ENCODE results near the gene CAMTA1. TPM values are rescaled to one million over a fixed set of nuclear protein-coding genes. Genes with fewer than 3 reads are reported as not detected.

CAMTA1 gene
- total and polyA plus RNA-seq, 4 donors: 90.5 to 236 (median 195) TPM

GRCh38 chr1:7474786-7475502 is 689.7 kb downstream of the CAMTA1 start:
- DNase-seq (ENCODE audit: low read depth in 4 of 6, low spot score in 6 of 6): no peak
- Histone ChIP-seq H3K27ac (ENCODE audit: low read depth, low read length) (no peak overlapping the region), H3K4me1 (ENCODE audit: control insufficient read depth, insufficient read depth, low read length) (peaks cover 71% of the 10 kb centered on the region), H3K36me3 (ENCODE audit: control insufficient read depth, insufficient read depth, low read length) (peaks cover 19% of the 10 kb centered on the region), H3K27me3 (ENCODE audit: control insufficient read depth, insufficient read depth, low read length) (no peaks in the 10 kb centered on the region), H3K4me3 (ENCODE audit: low read depth, low read length) (no peak overlapping the region), H3K9me3 (ENCODE audit: control insufficient read depth, insufficient read depth, low read length) (no peaks in the 10 kb centered on the region)
- WGBS (ENCODE audit: insufficient coverage): 87% methylated on average over 12 of the region's 13 CpGs

GRCh38 chr1:7475691-7476090 is 690.4 kb downstream of the CAMTA1 start:
- WGBS (ENCODE audit: insufficient coverage): 93% methylated on average over 5 of the region's 5 CpGs
- Histone ChIP-seq H3K27me3 (ENCODE audit: control insufficient read depth, insufficient read depth, low read length) (no peaks in the 10 kb centered on the region), H3K4me1 (ENCODE audit: control insufficient read depth, insufficient read depth, low read length) (peaks cover 63% of the 10 kb centered on the region)

GRCh38 chr1:7476402-7476801 is 691.1 kb downstream of the CAMTA1 start:
- Histone ChIP-seq H3K27ac (ENCODE audit: low read depth, low read length) (peak overlapping the region; percentile 0), H3K27me3 (ENCODE audit: control insufficient read depth, insufficient read depth, low read length) (no peaks in the 10 kb centered on the region), H3K9me3 (ENCODE audit: control insufficient read depth, insufficient read depth, low read length) (no peaks in the 10 kb centered on the region), H3K4me1 (ENCODE audit: control insufficient read depth, insufficient read depth, low read length) (peaks cover 56% of the 10 kb centered on the region), H3K4me3 (ENCODE audit: low read depth, low read length) (no peak overlapping the region), H3K36me3 (ENCODE audit: control insufficient read depth, insufficient read depth, low read length) (peaks cover 17% of the 10 kb centered on the region)
- DNase-seq (ENCODE audit: low read depth in 4 of 6, low spot score in 6 of 6): no peak
- 100% methylated on average over 1 of the region's 2 CpGs for WGBS (ENCODE audit: insufficient coverage)

More at GRCh38 chr1:7475691-7476090, 690.4 kb downstream of the CAMTA1 start:
- H3K9me3 ChIP-seq (ENCODE audit: control insufficient read depth, insufficient read depth, low read length): no peaks in the 10 kb centered on the region
- no peak for DNase-seq (ENCODE audit: low read depth in 4 of 6, low spot score in 6 of 6)
- no peak overlapping the region for H3K4me3 ChIP-seq (ENCODE audit: low read depth, low read length)
- H3K27ac ChIP-seq (ENCODE audit: low read depth, low read length): no peak overlapping the region
- H3K36me3 ChIP-seq (ENCODE audit: control insufficient read depth, insufficient read depth, low read length): peaks cover 19% of the 10 kb centered on the region

GRCh38 chr1:7476861-7477547 is 691.8 kb downstream of the CAMTA1 start:
- Histone ChIP-seq H3K4me3 (ENCODE audit: low read depth, low read length) (no peak overlapping the region), H3K4me1 (ENCODE audit: control insufficient read depth, insufficient read depth, low read length) (peaks cover 50% of the 10 kb centered on the region), H3K36me3 (ENCODE audit: control insufficient read depth, insufficient read depth, low read length) (peaks cover 17% of the 10 kb centered on the region), H3K9me3 (ENCODE audit: control insufficient read depth, insufficient read depth, low read length) (no peaks in the 10 kb centered on the region), H3K27me3 (ENCODE audit: control insufficient read depth, insufficient read depth, low read length) (no peaks in the 10 kb centered on the region), H3K27ac (ENCODE audit: low read depth, low read length) (peak overlapping the region; percentile 42)
- 57% methylated on average over 15 of the region's 17 CpGs for WGBS (ENCODE audit: insufficient coverage)
- DNase-seq (ENCODE audit: low read depth in 4 of 6, low spot score in 6 of 6): peak in 1 of 6 donors; percentile 74

GRCh38 chr1:7477593-7477992 is 692.3 kb downstream of the CAMTA1 start:
- 61% methylated on average over 9 of the region's 12 CpGs for WGBS (ENCODE audit: insufficient coverage)
- Histone ChIP-seq H3K27me3 (ENCODE audit: control insufficient read depth, insufficient read depth, low read length) (no peaks in the 10 kb centered on the region), H3K9me3 (ENCODE audit: control insufficient read depth, insufficient read depth, low read length) (no peaks in the 10 kb centered on the region), H3K4me1 (ENCODE audit: control insufficient read depth, insufficient read depth, low read length) (peaks cover 45% of the 10 kb centered on the region), H3K4me3 (ENCODE audit: low read depth, low read length) (no peak overlapping the region), H3K36me3 (ENCODE audit: control insufficient read depth, insufficient read depth, low read length) (peaks cover 13% of the 10 kb centered on the region), H3K27ac (ENCODE audit: low read depth, low read length) (peak overlapping the region; percentile 42)
- no peak for DNase-seq (ENCODE audit: low read depth in 4 of 6, low spot score in 6 of 6)

GRCh38 chr1:7478142-7478790 is 693.0 kb downstream of the CAMTA1 start:
- DNase-seq (ENCODE audit: low read depth in 4 of 6, low spot score in 6 of 6): peak in 1 of 6 donors; percentile 59
- peaks cover 10% of the 10 kb centered on the region for H3K36me3 ChIP-seq (ENCODE audit: control insufficient read depth, insufficient read depth, low read length)
- WGBS (ENCODE audit: insufficient coverage): 41% methylated on average over 8 of the region's 13 CpGs
- H3K4me3 ChIP-seq (ENCODE audit: low read depth, low read length): no peak overlapping the region
- no peaks in the 10 kb centered on the region for H3K9me3 ChIP-seq (ENCODE audit: control insufficient read depth, insufficient read depth, low read length)
- peaks cover 44% of the 10 kb centered on the region for H3K4me1 ChIP-seq (ENCODE audit: control insufficient read depth, insufficient read depth, low read length)
- H3K27ac ChIP-seq (ENCODE audit: low read depth, low read length): peak overlapping the region; percentile 42
- no peaks in the 10 kb centered on the region for H3K27me3 ChIP-seq (ENCODE audit: control insufficient read depth, insufficient read depth, low read length)

GRCh38 chr1:7478809-7479499 is 693.7 kb downstream of the CAMTA1 start:
- H3K27me3 ChIP-seq (ENCODE audit: control insufficient read depth, insufficient read depth, low read length): no peaks in the 10 kb centered on the region
- no peaks in the 10 kb centered on the region for H3K9me3 ChIP-seq (ENCODE audit: control insufficient read depth, insufficient read depth, low read length)
- H3K4me1 ChIP-seq (ENCODE audit: control insufficient read depth, insufficient read depth, low read length): peaks cover 47% of the 10 kb centered on the region
- no peak overlapping the region for H3K4me3 ChIP-seq (ENCODE audit: low read depth, low read length)
- H3K36me3 ChIP-seq (ENCODE audit: control insufficient read depth, insufficient read depth, low read length): peaks cover 9% of the 10 kb centered on the region
- WGBS (ENCODE audit: insufficient coverage): 67% methylated on average over 10 of the region's 14 CpGs
- H3K27ac ChIP-seq (ENCODE audit: low read depth, low read length): peak overlapping the region; percentile 42
- DNase-seq (ENCODE audit: low read depth in 4 of 6, low spot score in 6 of 6): no peak

GRCh38 chr1:7479571-7479970 is 694.3 kb downstream of the CAMTA1 start:
- no peak for DNase-seq (ENCODE audit: low read depth in 4 of 6, low spot score in 6 of 6)
- H3K27me3 ChIP-seq (ENCODE audit: control insufficient read depth, insufficient read depth, low read length): no peaks in the 10 kb centered on the region
- peaks cover 9% of the 10 kb centered on the region for H3K36me3 ChIP-seq (ENCODE audit: control insufficient read depth, insufficient read depth, low read length)
- 92% methylated on average over 3 of the region's 3 CpGs for WGBS (ENCODE audit: insufficient coverage)
- no peak overlapping the region for H3K27ac ChIP-seq (ENCODE audit: low read depth, low read length)
- H3K4me1 ChIP-seq (ENCODE audit: control insufficient read depth, insufficient read depth, low read length): peaks cover 46% of the 10 kb centered on the region
- H3K4me3 ChIP-seq (ENCODE audit: low read depth, low read length): no peak overlapping the region
- H3K9me3 ChIP-seq (ENCODE audit: control insufficient read depth, insufficient read depth, low read length): no peaks in the 10 kb centered on the region

- no peak for DNase-seq (ENCODE audit: low read depth in 4 of 6, low spot score in 6 of 6)
- peaks cover 9% of the 10 kb centered on the region for H3K36me3 ChIP-seq (ENCODE audit: control insufficient read depth, insufficient read depth, low read length)
- H3K4me1 ChIP-seq (ENCODE audit: control insufficient read depth, insufficient read depth, low read length): peaks cover 47% of the 10 kb centered on the region
- H3K4me3 ChIP-seq (ENCODE audit: low read depth, low read length): no peak overlapping the region
- H3K27ac ChIP-seq (ENCODE audit: low read depth, low read length): no peak overlapping the region
- H3K27me3 ChIP-seq (ENCODE audit: control insufficient read depth, insufficient read depth, low read length): no peaks in the 10 kb centered on the region
- no peaks in the 10 kb centered on the region for H3K9me3 ChIP-seq (ENCODE audit: control insufficient read depth, insufficient read depth, low read length)
- 74% methylated on average over 3 of the region's 3 CpGs for WGBS (ENCODE audit: insufficient coverage)
These were observed 695.9 kb downstream of the CAMTA1 start for GRCh38 chr1:7481194-7481593.
